GM19328 (cell line): ENCODE data around the gene SPATS2.

Source experiments
- ATAC-seq: cut with Tn5 transposase; IDR thresholded peaks from one replicate; pipeline ENCODE4 v1.9.1; 2021; ENCODE audit warnings: mild to moderate bottlenecking, moderate library complexity; ENCODE audit not compliant: unreplicated experiment

SPATS2 gene

GRCh38 chr12:49567611-49568441, 200.6 kb downstream of the SPATS2 start, which contains the start of gene MCRS1:
TSS of gene MCRS1 (minus strand) at chr12:49568142. CDS start at chr12:49566731, 1,411 bp downstream.
- peak; percentile 72 for ATAC-seq

GRCh38 chr12:49568442-49569162, 201.3 kb downstream of the SPATS2 start:
- no peak for ATAC-seq
